Measurements from ENCODE around the gene AMIGO3.

AMIGO3 gene

DNA sequence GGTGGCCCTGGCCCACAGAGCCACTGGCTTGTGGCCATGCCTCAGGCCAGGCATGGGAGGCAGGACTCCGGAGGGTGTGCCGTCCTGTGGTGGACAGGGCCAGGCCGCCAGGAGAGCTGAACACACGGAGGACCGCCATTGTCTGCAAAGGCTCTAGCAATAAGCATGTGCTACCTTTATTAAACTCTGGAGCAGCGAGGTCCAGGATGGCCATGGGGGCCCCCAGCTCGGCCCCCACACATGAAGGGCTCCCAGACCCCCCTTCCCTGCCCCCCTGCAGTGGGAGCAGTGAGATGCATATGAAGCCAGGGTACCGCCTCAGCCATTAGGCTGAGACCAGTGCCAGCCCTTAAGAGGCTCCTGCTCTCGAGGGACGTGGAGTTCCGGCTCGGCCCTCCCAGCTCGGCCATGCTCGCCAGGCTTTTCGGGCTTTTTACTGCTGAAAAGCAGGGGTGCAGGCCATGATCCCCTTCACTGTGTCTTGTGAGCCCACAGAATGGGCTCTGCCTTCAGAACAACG, 2.7 kb downstream of the AMIGO3 start:
- TF ChIP-seq, protein P1, sequence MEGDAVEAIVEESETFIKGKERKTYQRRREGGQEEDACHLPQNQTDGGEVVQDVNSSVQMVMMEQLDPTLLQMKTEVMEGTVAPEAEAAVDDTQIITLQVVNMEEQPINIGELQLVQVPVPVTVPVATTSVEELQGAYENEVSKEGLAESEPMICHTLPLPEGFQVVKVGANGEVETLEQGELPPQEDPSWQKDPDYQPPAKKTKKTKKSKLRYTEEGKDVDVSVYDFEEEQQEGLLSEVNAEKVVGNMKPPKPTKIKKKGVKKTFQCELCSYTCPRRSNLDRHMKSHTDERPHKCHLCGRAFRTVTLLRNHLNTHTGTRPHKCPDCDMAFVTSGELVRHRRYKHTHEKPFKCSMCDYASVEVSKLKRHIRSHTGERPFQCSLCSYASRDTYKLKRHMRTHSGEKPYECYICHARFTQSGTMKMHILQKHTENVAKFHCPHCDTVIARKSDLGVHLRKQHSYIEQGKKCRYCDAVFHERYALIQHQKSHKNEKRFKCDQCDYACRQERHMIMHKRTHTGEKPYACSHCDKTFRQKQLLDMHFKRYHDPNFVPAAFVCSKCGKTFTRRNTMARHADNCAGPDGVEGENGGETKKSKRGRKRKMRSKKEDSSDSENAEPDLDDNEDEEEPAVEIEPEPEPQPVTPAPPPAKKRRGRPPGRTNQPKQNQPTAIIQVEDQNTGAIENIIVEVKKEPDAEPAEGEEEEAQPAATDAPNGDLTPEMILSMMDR (IDR thresholded peaks at IDR 0.05; ENCODE audit: low read depth, low read length, missing control alignments), result no peak
- DNase-seq (ENCODE audit: low read depth), result no peak
- H3K4me3 ChIP-seq (ENCODE audit: low read depth, low read length), result no peak overlapping the region

DNA sequence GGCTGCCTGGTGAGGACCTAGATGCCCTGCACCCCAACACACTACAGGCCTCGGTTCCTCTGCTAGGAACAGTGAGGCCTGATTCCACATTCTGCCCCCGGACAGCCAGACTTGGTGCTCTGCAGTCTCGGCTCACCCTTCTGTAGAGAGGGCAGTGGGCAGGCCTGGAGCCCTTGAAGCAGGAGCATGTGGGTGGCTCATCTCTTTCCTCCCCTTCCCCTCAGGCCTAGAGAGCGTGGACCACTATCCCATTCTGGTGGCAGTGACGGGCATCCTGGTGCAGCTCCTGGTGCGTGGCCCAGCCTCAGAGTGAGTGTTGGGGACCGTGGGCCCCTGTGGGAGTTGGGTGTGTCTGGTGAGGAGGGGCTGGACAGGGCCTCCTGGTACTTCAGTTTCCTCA, 3.3 kb downstream of the AMIGO3 start:
- TF ChIP-seq, protein P1 (IDR thresholded peaks at IDR 0.05; ENCODE audit: low read depth, low read length, missing control alignments), result no peak
- no peak for DNase-seq (ENCODE audit: low read depth)
- H3K4me3 ChIP-seq (ENCODE audit: low read depth, low read length), result no peak overlapping the region

DNA sequence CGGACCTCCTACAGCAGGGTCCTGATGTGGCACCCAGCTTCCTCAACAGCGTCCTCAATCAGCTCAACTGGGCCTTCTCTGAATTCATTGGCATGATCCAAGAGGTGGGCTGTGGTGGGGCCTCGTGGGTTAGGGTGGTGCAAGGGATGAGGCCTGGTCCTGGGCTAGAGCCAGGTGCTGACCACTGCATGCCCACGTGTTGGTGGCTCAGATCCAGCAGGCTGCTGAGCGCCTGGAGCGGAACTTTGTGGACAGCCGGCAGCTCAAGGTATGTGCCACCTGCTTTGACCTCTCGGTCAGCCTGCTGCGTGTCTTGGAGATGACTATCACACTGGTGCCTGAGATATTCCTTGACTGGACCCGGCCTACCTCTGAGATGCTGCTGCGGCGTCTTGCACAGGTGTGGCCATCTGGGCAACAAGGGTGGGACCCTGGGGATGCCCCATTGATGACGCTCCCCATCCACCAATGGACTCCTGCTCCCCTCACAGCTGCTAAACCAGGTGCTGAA, 3.8 kb downstream of the AMIGO3 start:
- no peak for DNase-seq (ENCODE audit: low read depth)
- H3K4me3 ChIP-seq (ENCODE audit: low read depth, low read length), result no peak overlapping the region
- TF ChIP-seq, protein P1 (IDR thresholded peaks at IDR 0.05; ENCODE audit: low read depth, low read length, missing control alignments), result no peak

DNA sequence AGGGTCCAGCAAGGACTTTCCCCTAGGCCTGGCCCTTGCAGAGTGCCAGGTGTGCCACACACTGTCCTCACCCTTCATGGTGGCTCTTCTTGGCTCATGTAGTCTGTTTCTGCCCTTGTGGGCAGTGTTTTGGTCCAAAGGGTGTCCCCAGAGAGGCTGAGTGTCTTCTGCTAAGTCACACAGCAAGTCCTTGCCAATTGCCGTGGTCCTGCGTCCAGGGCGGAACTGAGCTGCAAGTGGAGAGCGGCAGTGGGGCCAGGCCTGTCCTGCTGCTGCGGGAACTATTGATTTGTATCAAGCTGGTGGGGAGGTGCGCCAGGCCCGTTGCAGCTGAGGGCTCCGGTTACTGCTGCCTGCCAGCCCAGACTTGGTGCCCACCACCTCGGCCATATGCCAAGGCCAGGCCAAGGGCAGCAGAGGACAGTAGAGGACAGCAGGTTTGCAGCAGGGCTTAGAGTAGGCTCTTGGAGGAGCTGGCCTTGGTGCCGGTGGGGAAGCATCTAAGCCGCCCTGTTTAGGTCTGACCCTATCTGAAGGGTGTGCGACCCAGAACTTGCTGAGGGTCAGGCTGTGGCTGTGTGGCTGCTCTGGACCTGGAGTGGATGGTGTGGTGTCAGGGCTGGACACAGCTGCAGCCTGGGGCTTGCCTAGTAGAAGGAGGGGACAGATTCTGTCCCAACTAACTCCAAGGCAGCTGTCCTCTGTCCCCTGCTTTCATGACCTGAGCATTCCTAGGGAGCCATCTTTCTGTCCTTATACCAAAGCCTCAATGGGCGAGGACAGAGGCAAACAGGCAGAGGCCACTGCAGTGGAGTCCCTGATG, 4.5 kb downstream of the AMIGO3 start:
- H3K4me3 ChIP-seq (ENCODE audit: low read depth, low read length), result no peak overlapping the region
- TF ChIP-seq, protein P1 (IDR thresholded peaks at IDR 0.05; ENCODE audit: low read depth, low read length, missing control alignments), result no peak
- DNase-seq (ENCODE audit: low read depth), result no peak

DNA sequence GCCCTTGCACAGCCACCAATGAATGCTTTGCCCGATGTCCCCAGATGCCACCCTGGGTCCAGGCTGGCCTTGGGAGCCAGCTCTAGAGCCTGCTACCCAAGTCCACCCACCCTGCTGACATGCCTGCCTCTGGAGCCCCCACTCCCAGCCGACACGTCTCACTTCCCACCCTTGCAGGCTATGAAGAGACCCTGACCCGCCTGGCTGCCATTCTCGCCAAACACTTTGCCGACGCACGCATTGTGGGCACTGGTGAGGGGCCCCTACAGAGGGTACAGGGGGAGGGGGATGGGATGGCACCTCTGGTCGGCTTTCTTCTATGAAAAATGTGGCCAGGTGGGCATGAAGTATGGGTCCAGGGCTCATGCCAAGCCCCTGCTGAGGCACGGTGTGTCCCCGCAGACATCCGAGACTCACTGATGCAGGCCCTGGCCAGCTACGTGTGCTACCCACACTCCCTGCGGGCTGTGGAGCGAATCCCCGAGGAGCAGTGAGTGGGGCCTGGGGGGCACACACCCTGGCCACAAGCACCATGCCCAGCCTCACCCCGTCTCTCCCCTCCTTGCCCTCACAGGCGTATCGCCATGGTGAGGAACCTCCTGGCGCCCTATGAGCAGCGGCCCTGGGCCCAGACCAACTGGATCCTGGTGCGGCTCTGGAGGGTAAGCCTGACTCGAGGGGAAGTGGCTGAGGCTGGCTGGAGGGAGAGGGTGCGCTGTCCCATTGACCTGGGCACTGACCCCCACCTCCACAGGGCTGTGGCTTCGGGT, 6.0 kb downstream of the AMIGO3 start:
- DNase-seq (ENCODE audit: low read depth), result no peak
- no peak overlapping the region for H3K4me3 ChIP-seq (ENCODE audit: low read depth, low read length)
- TF ChIP-seq, protein P1 (IDR thresholded peaks at IDR 0.05; ENCODE audit: low read depth, low read length, missing control alignments), result no peak

DNA sequence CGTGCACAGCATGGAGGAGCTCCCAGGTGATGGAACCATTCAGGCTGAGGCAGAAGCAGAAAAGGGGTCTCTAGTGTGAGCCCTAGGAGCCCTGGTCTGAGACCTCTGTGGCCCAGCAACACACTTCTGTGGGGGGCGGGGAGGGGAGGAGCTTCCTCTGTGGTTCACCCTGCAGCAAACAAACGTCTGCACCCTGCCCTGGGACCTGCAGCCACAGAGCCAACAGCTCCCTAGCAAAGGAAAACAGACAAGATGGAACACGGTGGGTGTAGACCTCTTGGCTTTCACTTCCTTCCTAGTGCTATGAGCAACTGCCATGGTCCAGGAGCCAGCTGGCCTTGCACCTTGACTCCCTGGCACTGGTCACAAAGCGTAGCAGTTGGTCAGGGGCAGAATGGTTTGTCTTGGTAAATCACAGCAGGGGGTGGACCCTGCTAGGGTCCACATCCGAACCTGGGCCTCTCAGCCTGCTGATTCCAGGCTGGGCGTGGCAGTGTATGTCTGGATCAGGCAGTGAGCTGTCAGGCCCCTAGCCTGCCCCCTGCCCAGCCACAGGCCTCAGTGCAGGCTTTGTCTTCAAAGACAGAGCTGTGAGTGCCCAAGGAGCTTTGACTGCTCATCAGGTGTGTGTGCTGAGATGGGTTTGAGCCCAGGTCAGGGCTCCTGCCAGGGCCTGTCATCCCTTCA, 6.7 kb downstream of the AMIGO3 start:
- TF ChIP-seq, protein P1 (IDR thresholded peaks at IDR 0.05; ENCODE audit: low read depth, low read length, missing control alignments), result no peak
- DNase-seq (ENCODE audit: low read depth), result no peak
- no peak overlapping the region for H3K4me3 ChIP-seq (ENCODE audit: low read depth, low read length)

All from GM12864 (cell line).